ENCODE results near the gene CACNG4. TPM values are rescaled to one million over a fixed set of nuclear protein-coding genes. Genes with fewer than 3 reads are reported as not detected.

CACNG4 gene
- total and polyA plus RNA-seq, 8 donors: 0.09 to 4.2 (median 0.32) TPM

- Histone ChIP-seq H3K4me3 (no peak overlapping the region), H3K9me3 (no peaks in the 10 kb centered on the region), H3K27me3 (no peaks in the 10 kb centered on the region), H3K36me3 (no peaks in the 10 kb centered on the region), H3K27ac (no peak overlapping the region), H3K4me1 (no peaks in the 10 kb centered on the region)
- whole genome bisulfite sequencing, 2 donors: 67 to 72% methylated on average over 16 of the region's 16 CpGs
- intact Hi-C loops (cut with DNase I): no loop called here
- DNase-seq (no peak), ATAC-seq (peak in 1 of 4 donors; percentile 16), FAIRE-seq (no peak)
- TF ChIP-seq CTCF (IDR thresholded peaks at IDR 0.05): no peak
These were observed 6.4 kb upstream of the CACNG4 start for GRCh38 chr17:66957951-66958579.

- H3K4me3 ChIP-seq: no peak overlapping the region
- H3K36me3 ChIP-seq: no peaks in the 10 kb centered on the region
- H3K9me3 ChIP-seq: no peaks in the 10 kb centered on the region
- ATAC-seq (no peak), DNase-seq (no peak), FAIRE-seq (no peak)
- intact Hi-C loops (cut with DNase I): no loop called here
- no peaks in the 10 kb centered on the region for H3K27me3 ChIP-seq
- no peaks in the 10 kb centered on the region for H3K4me1 ChIP-seq
- WGBS, 2 donors: 74 to 79% methylated on average over 15 of the region's 15 CpGs
- TF ChIP-seq CTCF (IDR thresholded peaks at IDR 0.05): no peak
- no peak overlapping the region for H3K27ac ChIP-seq
These were observed 4.7 kb upstream of the CACNG4 start for GRCh38 chr17:66959641-66960375.

GRCh38 chr17:66960613-66961012 is 3.9 kb upstream of the CACNG4 start:
- Histone ChIP-seq H3K4me3 (no peak overlapping the region), H3K27me3 (no peaks in the 10 kb centered on the region), H3K9me3 (no peaks in the 10 kb centered on the region), H3K36me3 (no peaks in the 10 kb centered on the region), H3K4me1 (peaks cover 0 to under 1% (median 0%) of the 10 kb centered on the region in 3 donors), H3K27ac (no peak overlapping the region)
- no peak for ATAC-seq
- intact Hi-C loops (cut with DNase I): no loop called here
- no peak for DNase-seq
- FAIRE-seq: no peak
- WGBS, 2 donors: 62 to 65% methylated on average over 8 of the region's 8 CpGs
- no peak for TF ChIP-seq CTCF (IDR thresholded peaks at IDR 0.05)

- H3K4me3 ChIP-seq: no peak overlapping the region
- H3K9me3 ChIP-seq: no peaks in the 10 kb centered on the region
- intact Hi-C loops (cut with DNase I): no loop called here
- ATAC-seq (no peak), FAIRE-seq (no peak), DNase-seq (no peak)
- no peak for TF ChIP-seq CTCF (IDR thresholded peaks at IDR 0.05)
- 35% methylated on average over 8 of the region's 8 CpGs for WGBS, 2 donors
- no peaks in the 10 kb centered on the region for H3K36me3 ChIP-seq
- peaks cover 0 to 12% (median 0%) of the 10 kb centered on the region in 4 donors for H3K27me3 ChIP-seq
- H3K4me1 ChIP-seq: peaks cover 0 to 2% (median 0%) of the 10 kb centered on the region in 3 donors
- no peak overlapping the region for H3K27ac ChIP-seq
These were observed 992 bp upstream of the CACNG4 start for GRCh38 chr17:66963521-66963908.

All from pancreas (tissue), 10 donors.